Ishikawa (cell line): ENCODE data around the gene RNF187.

ENCODE experiments used
- CEBPB ChIP-seq: IDR thresholded peaks from 2 replicates; pipeline ENCODE4 v1.6.1; 2012
- CREB1 ChIP-seq: IDR thresholded peaks from 2 replicates; pipeline ENCODE4 v1.6.1; 2012; ENCODE audit warnings: low read depth
- EGR1 ChIP-seq: IDR thresholded peaks from 2 replicates; pipeline ENCODE4 v1.6.1; 2012
- EP300 ChIP-seq: IDR thresholded peaks from 2 replicates; pipeline ENCODE4 v1.6.1; 2012; ENCODE audit warnings: borderline replicate concordance
- FOXM1 ChIP-seq: IDR thresholded peaks from 2 replicates; pipeline ENCODE4 v1.6.1; 2012; ENCODE audit warnings: low read depth, borderline replicate concordance
- NFIC ChIP-seq: IDR thresholded peaks from 2 replicates; pipeline ENCODE4 v1.6.1; 2012
- RAD21 ChIP-seq: IDR thresholded peaks from 2 replicates; pipeline ENCODE4 v1.6.1; 2012; ENCODE audit warnings: low read depth
- TAF1 ChIP-seq: IDR thresholded peaks from 2 replicates; pipeline ENCODE4 v1.6.1; 2012; ENCODE audit warnings: low read depth, mild to moderate bottlenecking
- TCF12 ChIP-seq: IDR thresholded peaks from 2 replicates; pipeline ENCODE4 v1.6.1; 2012; ENCODE audit warnings: low read depth
- TEAD4 ChIP-seq: IDR thresholded peaks from 2 replicates; pipeline ENCODE4 v1.6.1; 2012
- YY1 ChIP-seq: IDR thresholded peaks from 2 replicates; pipeline ENCODE4 v1.6.1; 2012; ENCODE audit warnings: low read depth
- ZBTB7A ChIP-seq: IDR thresholded peaks from 2 replicates; pipeline ENCODE4 v1.6.1; 2012; ENCODE audit warnings: low read depth
- TF ChIP-seq, protein P1 (sequence below): IDR thresholded peaks from 2 replicates; pipeline ENCODE4 v1.6.1; 2012
- TF ChIP-seq, protein P2 (sequence below): IDR thresholded peaks from 2 replicates; pipeline ENCODE4 v1.6.1; 2012
- TF ChIP-seq, protein P3 (sequence below): IDR thresholded peaks from 2 replicates; pipeline ENCODE4 v1.6.1; 2012; ENCODE audit warnings: low read depth, mild to moderate bottlenecking

Gene RNF187

DNA sequence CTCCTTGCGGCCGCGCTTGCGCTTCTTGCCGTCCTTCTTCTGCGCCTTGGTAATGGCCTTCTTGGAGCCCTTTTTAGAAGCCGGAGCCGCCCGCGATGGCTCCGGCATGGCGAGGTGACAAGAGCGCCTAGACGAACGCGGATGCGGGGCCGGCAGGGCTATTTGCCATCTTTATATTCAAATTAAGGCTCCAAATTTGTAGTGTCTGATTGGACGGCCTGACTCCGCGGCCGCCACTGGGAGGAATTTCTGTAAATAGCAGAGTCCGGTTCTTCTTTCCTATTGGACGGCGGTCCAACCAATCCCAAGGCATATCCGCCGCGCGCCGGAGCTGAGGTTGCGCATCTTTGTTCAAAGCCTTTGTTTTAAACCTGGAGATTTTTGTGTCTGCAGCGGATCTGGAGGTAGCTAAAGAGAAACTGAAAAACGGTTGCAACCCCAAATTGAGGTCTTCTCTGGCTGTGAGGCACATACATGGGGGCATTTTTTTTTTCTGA lies 22.6 kb upstream of the RNF187 start:
- TF ChIP-seq YY1 (no peak), TCF12 (no peak), EGR1 (no peak), FOXM1 (no peak), RAD21 (no peak), CREB1 (no peak), NFIC (no peak), EP300 (no peak), ZBTB7A (no peak), CEBPB (no peak), TEAD4 (no peak), TAF1 (no peak)
- TF ChIP-seq, protein P1, sequence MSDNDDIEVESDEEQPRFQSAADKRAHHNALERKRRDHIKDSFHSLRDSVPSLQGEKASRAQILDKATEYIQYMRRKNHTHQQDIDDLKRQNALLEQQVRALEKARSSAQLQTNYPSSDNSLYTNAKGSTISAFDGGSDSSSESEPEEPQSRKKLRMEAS = no peak
- TF ChIP-seq, protein P2, sequence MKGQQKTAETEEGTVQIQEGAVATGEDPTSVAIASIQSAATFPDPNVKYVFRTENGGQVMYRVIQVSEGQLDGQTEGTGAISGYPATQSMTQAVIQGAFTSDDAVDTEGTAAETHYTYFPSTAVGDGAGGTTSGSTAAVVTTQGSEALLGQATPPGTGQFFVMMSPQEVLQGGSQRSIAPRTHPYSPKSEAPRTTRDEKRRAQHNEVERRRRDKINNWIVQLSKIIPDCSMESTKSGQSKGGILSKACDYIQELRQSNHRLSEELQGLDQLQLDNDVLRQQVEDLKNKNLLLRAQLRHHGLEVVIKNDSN = no peak
- TF ChIP-seq, protein P3, sequence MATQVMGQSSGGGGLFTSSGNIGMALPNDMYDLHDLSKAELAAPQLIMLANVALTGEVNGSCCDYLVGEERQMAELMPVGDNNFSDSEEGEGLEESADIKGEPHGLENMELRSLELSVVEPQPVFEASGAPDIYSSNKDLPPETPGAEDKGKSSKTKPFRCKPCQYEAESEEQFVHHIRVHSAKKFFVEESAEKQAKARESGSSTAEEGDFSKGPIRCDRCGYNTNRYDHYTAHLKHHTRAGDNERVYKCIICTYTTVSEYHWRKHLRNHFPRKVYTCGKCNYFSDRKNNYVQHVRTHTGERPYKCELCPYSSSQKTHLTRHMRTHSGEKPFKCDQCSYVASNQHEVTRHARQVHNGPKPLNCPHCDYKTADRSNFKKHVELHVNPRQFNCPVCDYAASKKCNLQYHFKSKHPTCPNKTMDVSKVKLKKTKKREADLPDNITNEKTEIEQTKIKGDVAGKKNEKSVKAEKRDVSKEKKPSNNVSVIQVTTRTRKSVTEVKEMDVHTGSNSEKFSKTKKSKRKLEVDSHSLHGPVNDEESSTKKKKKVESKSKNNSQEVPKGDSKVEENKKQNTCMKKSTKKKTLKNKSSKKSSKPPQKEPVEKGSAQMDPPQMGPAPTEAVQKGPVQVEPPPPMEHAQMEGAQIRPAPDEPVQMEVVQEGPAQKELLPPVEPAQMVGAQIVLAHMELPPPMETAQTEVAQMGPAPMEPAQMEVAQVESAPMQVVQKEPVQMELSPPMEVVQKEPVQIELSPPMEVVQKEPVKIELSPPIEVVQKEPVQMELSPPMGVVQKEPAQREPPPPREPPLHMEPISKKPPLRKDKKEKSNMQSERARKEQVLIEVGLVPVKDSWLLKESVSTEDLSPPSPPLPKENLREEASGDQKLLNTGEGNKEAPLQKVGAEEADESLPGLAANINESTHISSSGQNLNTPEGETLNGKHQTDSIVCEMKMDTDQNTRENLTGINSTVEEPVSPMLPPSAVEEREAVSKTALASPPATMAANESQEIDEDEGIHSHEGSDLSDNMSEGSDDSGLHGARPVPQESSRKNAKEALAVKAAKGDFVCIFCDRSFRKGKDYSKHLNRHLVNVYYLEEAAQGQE = no peak

DNA sequence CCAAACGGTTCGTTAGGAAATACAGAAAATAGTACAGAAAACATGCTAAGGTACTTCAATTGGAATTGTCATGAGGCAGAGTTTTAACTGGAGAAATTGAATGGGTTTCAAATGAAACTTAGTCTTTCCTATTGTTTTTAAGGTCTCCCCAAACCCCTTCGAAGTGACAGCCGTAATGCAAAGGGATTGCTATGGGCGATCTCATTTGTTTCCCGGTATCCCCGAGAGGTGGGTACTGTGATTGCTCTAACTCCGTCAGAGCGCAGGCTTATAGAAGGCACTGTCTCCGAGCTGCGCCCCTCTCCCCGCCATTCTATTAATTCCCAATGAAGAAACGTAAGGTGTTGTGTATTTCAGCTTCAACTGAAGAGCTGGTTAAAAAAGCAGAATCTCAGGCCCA lies 22.0 kb upstream of the RNF187 start:
- no peak for TF ChIP-seq TCF12
- TF ChIP-seq, protein P2 = no peak

DNA sequence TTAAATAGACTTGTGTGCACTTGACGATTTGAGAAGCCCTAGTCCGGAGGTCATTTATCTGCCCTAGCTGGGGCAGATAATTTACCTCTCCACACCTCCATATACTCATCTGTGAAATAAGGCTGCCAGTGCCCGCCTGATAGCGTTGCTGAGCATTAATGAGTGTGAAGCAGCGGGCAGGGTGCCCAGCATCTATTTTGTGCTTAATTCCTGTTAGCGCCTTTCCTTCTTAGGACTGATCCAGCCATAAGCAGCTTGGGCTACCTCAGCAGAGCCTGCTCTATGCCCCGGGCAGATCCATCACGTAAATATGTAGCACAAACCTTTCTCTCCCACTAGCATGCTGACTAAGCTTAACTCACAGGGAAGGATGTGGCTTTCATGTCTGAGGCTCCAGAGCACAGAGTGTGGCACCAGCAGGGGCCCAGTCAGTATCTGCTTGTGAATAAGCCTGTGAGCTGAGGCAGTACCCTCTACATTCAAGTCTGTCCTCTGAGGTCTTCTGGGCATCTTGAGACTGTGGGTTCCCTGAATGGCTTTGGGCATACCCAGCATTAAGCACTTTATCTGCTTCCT lies 21.5 kb upstream of the RNF187 start:
- TF ChIP-seq FOXM1 (no peak), TEAD4 (no peak), RAD21 (no peak), YY1 (no peak), CREB1 (no peak), EGR1 (no peak), TCF12 (no peak)
- TF ChIP-seq, protein P3 = no peak
- TF ChIP-seq, protein P1 = no peak

DNA sequence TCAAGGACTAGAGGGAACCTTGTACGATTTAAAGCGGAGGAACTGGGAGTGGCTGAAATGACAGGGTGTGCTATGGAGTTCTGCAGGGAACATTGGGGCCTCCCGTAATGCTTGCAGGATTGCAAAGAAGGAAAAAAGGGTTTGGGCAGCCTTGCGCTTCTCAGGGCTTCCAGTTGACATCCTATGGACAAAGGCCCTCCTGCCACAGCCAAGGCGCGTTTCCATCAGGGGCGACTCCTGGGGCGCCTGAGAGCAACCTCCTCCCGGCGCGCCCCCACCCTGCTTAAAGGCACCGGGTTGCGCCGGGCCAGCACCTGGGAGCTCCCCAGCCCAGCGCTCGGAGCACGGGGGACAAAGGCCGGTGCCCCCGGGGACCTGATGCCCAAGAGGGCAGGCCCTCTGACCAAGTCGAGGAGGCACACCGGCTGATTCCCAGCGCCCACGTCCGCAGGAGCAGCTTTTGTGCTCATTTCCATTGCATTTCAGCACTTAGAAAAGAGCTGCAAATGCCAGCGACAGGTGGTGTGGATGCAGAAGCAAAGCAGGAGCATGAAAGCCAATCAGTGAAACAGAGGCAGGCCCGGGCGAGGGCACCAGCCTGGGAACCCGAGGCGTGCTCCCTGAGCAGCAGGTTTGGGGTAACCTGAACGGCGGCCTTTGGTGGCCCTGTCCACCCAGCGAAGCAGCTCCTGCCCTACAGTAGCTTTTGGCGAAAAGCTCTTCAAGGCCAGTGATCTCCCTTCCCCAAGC lies 17.6 kb upstream of the RNF187 start:
- TF ChIP-seq CREB1 (no peak), EP300 (no peak)

DNA sequence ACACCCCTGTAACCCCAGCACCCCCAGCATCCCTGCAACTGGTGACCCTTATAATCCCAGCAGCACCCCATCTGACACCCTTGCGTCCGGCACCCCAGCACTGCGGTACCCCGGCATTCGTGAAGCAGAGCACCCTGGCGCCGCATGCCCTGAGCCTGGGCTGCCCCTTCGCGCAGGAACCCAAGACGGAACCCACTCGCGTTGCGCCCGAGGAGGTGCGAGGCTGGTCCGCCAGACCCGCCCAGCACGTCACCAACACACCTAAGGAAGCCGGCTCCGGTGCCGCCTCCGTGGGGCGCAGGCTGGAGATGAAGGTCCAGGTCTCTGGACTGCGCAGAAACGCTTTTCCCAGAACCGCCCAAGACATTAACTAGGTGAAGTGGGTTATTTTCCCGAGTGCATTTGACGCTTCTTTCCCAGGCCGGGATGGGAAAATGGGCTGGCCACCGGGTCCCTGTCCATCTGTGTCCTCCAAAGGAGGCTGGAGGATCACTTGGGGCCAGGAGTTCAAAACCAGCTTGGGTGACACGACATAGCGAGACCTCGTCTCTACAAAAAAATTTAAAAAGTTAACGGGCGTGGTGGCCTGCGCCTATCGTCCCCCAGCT lies 15.9 kb upstream of the RNF187 start:
- TF ChIP-seq EP300 (no peak), CEBPB (no peak), TAF1 (no peak), EGR1 (no peak), ZBTB7A (no peak), TEAD4 (no peak), RAD21 (no peak), CREB1 (no peak), TCF12 (no peak), NFIC (no peak), YY1 (no peak), FOXM1 (no peak)
- TF ChIP-seq, protein P2 = no peak
- TF ChIP-seq, protein P1 = no peak
- TF ChIP-seq, protein P3 = no peak
